ENCODE measurements around the gene LEMD2. TPM values are rescaled to one million over a fixed set of nuclear protein-coding genes. Genes with fewer than 3 reads are reported as not detected.

The LEMD2 gene
- total and polyA plus RNA-seq, 12 donors = 32.4 to 121 (median 60.0) TPM

- Histone ChIP-seq H3K36me3 (replicated peaks in 1 of 2) (no peaks in the 10 kb centered on the region), H3K4me1 (replicated peaks in 1 of 2) (no peaks in the 10 kb centered on the region), H3K27me3 (peaks cover 10% of the 10 kb centered on the region), H3K4me3 (no peak overlapping the region), H3K27ac (no peak overlapping the region), H3K9me3 (replicated peaks in 1 of 3) (no peaks in the 10 kb centered on the region)
- TF ChIP-seq CTCF (IDR thresholded peaks at IDR 0.05) = no peak
- no peak for TF ChIP-seq POLR2A (IDR thresholded peaks at IDR 0.05)
- DNase-seq = no peak
- WGBS, 4 donors = 81 to 95% (median 92%) methylated on average over 2 to 7 of the region's 7 CpGs
- intact Hi-C loops (cut with DNase I) = no loop called here
Measured at GRCh38 chr6:33731035-33731434, 57.9 kb downstream of the LEMD2 start.

- Histone ChIP-seq H3K27ac (no peak overlapping the region), H3K4me1 (replicated peaks in 1 of 2) (no peaks in the 10 kb centered on the region), H3K36me3 (replicated peaks in 1 of 2) (no peaks in the 10 kb centered on the region), H3K4me3 (no peak overlapping the region), H3K9me3 (replicated peaks in 1 of 3) (no peaks in the 10 kb centered on the region), H3K27me3 (peaks cover 10% of the 10 kb centered on the region)
- intact Hi-C loops (cut with DNase I) = no loop called here
- WGBS, 4 donors = 77 to 80% (median 78%) methylated on average over 8 to 10 of the region's 10 CpGs
- TF ChIP-seq POLR2A (IDR thresholded peaks at IDR 0.05) = no peak
- TF ChIP-seq CTCF (IDR thresholded peaks at IDR 0.05) = no peak
- DNase-seq = no peak
Measured at GRCh38 chr6:33730611-33731010, 58.3 kb downstream of the LEMD2 start.

GRCh38 chr6:33729059-33729458 is 59.9 kb downstream of the LEMD2 start:
- Histone ChIP-seq H3K27ac (no peak overlapping the region), H3K4me1 (replicated peaks in 1 of 2) (no peaks in the 10 kb centered on the region), H3K36me3 (replicated peaks in 1 of 2) (no peaks in the 10 kb centered on the region), H3K9me3 (replicated peaks in 1 of 3) (no peaks in the 10 kb centered on the region), H3K4me3 (no peak overlapping the region), H3K27me3 (peaks cover 3% of the 10 kb centered on the region)
- no peak for DNase-seq
- intact Hi-C loops (cut with DNase I) = no loop called here
- WGBS, 4 donors = 84 to 95% (median 89%) methylated on average over 4 to 6 of the region's 6 CpGs
- no peak for TF ChIP-seq POLR2A (IDR thresholded peaks at IDR 0.05)
- no peak for TF ChIP-seq CTCF (IDR thresholded peaks at IDR 0.05)

- H3K4me1 ChIP-seq (replicated peaks in 1 of 2) = peaks cover 0 to 3% of the 10 kb centered on the region in 2 donors
- H3K36me3 ChIP-seq (replicated peaks in 1 of 2) = no peaks in the 10 kb centered on the region
- no peak overlapping the region for H3K27ac ChIP-seq
- WGBS, 4 donors = 78 to 93% (median 85%) methylated on average over 10 to 11 of the region's 11 CpGs
- peaks cover 3% of the 10 kb centered on the region for H3K27me3 ChIP-seq
- no peak for DNase-seq
- H3K9me3 ChIP-seq (replicated peaks in 1 of 3) = no peaks in the 10 kb centered on the region
- no peak overlapping the region for H3K4me3 ChIP-seq
- intact Hi-C loops (cut with DNase I) = no loop called here
- TF ChIP-seq POLR2A (IDR thresholded peaks at IDR 0.05) (no peak), CTCF (IDR thresholded peaks at IDR 0.05) (no peak)
Measured at GRCh38 chr6:33728438-33728837, 60.5 kb downstream of the LEMD2 start.
